Activated CD4-positive, alpha-beta T cell treated with anti-CD3 and anti-CD28 coated beads for 36 hours (primary cell): Measurements from ENCODE around the gene ARMH2. TPM values are rescaled to one million over a fixed set of nuclear protein-coding genes. Genes with fewer than 3 reads are reported as not detected.
"Not testable (repeated sequence)": the region's sequence is repeated elsewhere in the genome, so short reads cannot be mapped to it uniquely, and the experiment has no call there.

Source experiments
- ATAC-seq: fragments of 200-7000 bp; cut with Tn5 transposase; one replicate; pipeline ENCODE4 v1.10.0; 2021; ENCODE audit warnings: mild to moderate bottlenecking, moderate library complexity
- CTCF ChIA-PET: fragments of 350-600 bp; sonication (Branson Sonifier 250); formaldehyde crosslinking; loops from one replicate; lab custom pipeline; 2021; ENCODE audit warnings: antibody characterized with exemption; lab: Charles Lee
- POLR2A ChIA-PET: fragments of 350-600 bp; sonication (Branson Sonifier 250); formaldehyde crosslinking; loops from one replicate; lab custom pipeline; 2021; ENCODE audit warnings: antibody characterized with exemption, inconsistent platforms; lab: Charles Lee
- DNase-seq: peaks from one replicate; pipeline ENCODE4 v3.0.0-alpha.2; 2020
- H3K27ac Mint-ChIP-seq: one replicate; pipeline ENCODE4 v1.8.0; 2021; ENCODE audit warnings: mixed read lengths
- H3K27me3 Mint-ChIP-seq: one replicate; pipeline ENCODE4 v1.8.0; 2021; ENCODE audit warnings: mixed read lengths
- H3K36me3 Mint-ChIP-seq: one replicate; pipeline ENCODE4 v1.8.0; 2021; ENCODE audit warnings: low read depth, mixed read lengths
- H3K4me1 Mint-ChIP-seq: one replicate; pipeline ENCODE4 v1.8.0; 2021; ENCODE audit warnings: mixed read lengths
- H3K4me3 Mint-ChIP-seq: one replicate; pipeline ENCODE4 v1.8.0; 2021; ENCODE audit warnings: mild to moderate bottlenecking, moderate library complexity, mixed read lengths
- H3K9me3 Mint-ChIP-seq: one replicate; pipeline ENCODE4 v1.8.0; 2021; ENCODE audit warnings: low read depth, mixed read lengths
- intact Hi-C, 2 experiments: fragments of 100-400 bp; cut with DNase I in 1 of 2; cut with micrococcal nuclease in 1 of 2; formaldehyde crosslinking; loops; one replicate each; pipeline versions ENCODE4 v1.14.2 to v1.15.1; 2022 to 2024; cut with DNase I, micrococcal nuclease
- total RNA-seq, 2 experiments: library from RNA; stranded (reverse); gene quantifications; one replicate each; pipeline ENCODE4 v1.2.3, GENCODE V29; 2021

ARMH2 gene
- total RNA-seq, 2 experiments from 2014 or later = not detected

DNA sequence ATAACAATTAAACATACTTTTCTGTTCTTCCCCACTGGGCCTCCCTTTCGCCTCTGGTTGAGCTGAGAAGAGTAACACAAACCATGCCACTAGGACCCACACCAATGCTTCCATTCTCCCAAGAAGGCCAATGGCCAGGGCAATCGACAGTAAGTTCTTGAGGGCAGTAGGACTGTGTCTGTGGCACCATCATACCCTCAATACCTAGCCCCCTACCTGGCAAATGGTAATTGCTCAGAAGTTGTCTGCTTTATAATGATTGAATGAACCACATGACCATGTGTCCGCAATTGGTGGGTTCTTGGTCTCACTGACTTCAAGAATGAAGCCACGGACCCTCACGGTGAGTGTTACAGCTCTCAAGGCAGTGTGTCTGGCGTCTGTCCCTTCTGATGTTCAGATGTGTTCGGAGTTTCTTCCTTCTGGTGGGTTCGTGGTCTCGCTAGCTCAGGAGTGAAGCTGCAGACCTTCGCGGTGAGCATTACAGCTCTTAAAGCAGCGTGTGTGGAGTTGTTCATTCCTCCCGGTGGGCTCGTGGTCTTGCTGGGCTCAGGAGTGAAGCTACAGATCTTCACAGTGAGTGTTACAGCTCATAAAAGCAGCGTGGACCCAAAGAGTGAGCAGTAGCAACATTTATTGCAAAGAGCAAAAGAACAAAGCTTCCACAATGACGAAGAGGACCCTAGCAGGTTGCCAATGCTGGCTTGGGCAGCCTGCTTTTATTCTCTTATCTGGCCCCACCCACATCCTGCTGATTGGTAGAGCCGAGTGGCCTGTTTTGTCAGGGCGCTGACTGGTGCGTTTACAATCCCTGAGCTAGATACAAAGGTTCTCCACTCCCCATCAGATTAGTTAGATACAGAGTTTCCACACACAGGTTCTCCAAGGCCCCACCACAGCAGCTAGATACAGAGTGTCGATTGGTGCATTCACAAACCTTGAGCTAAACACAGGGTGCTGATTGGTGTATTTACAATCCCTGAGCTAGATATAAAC is 33.6 kb downstream of the ARMH2 start:
- H3K36me3 Mint-ChIP-seq, ATAC-seq, H3K4me3 Mint-ChIP-seq, H3K4me1 Mint-ChIP-seq, H3K27me3 Mint-ChIP-seq, POLR2A ChIA-PET, DNase-seq, H3K9me3 Mint-ChIP-seq, H3K27ac Mint-ChIP-seq: not testable (repeated sequence)
- intact Hi-C loops = loop anchor here (5.0 to 10.0 kb wide), 3 partner anchors 68 to 480 kb away; no protein-coding TSS in a partner anchor
- CTCF ChIA-PET = interaction anchor here (0.7 to 5.7 kb wide), 6 partner anchors 12 to 218 kb away, joined by 3 to 71 read pairs (median 6); no protein-coding TSS in a partner anchor

DNA sequence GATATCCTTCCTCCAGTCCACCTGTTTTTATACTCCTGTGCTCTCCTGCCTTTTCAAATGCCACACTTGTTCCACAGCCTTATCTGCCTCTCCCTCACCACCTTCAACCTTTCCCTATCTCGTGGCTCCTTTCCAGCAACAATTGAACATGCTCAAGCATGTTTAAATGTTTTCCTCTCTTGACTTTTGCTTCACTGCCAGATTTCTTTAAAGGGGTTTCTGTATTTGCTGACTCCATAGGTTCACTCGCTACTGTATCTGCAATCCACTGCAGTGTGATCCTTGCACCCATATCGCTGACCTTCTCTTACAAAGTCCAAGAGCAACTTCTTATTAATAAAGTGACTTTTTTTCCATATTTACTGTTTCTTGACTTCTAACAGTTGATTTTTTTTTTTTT is 35.1 kb downstream of the ARMH2 start:
- Mint-ChIP-seq H3K4me1 (no peaks in the 10 kb centered on the region), H3K27me3 (no peaks in the 10 kb centered on the region), H3K9me3 (no peaks in the 10 kb centered on the region), H3K27ac (no peak overlapping the region), H3K36me3 (no peaks in the 10 kb centered on the region), H3K4me3 (no peak overlapping the region)
- ChIA-PET POLR2A (no interaction called here), CTCF (interaction anchor here (0.6 to 1.1 kb wide), 2 partner anchors 14 to 183 kb away, joined by 3 read pairs; no protein-coding TSS in a partner anchor)
- intact Hi-C loops = loop anchor here in 1 of 2 experiments (10.0 kb wide), 2 partner anchors 239 to 479 kb away; no protein-coding TSS in a partner anchor
- no peak for DNase-seq
- no peak for ATAC-seq

DNA sequence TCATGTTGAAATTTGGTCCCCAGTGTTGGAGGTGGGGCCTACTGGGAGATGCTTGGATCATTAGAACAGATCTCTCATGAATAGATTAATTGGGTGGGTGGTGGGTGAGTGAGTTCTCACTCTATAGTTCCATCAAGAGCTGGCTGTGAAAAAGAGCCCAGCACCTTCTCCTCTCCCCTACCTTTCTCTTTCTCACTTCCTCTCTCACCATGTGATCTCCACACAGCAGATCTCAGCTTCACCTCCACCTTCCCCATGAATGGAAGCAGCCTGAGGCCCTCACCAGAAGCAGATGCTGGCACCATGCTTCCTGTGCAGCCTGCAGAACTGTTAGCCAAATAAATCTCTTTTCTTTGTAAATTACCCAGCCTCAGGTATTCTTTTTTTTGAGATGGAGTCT is 36.9 kb downstream of the ARMH2 start:
- ChIA-PET POLR2A (no interaction called here), CTCF (interaction anchor here (0.9 to 1.7 kb wide), 2 partner anchors 17 to 181 kb away, joined by 3 to 5 read pairs; no protein-coding TSS in a partner anchor)
- intact Hi-C loops = loop anchor here in 1 of 2 experiments (10.0 kb wide), 2 partner anchors 237 to 477 kb away; no protein-coding TSS in a partner anchor

DNA sequence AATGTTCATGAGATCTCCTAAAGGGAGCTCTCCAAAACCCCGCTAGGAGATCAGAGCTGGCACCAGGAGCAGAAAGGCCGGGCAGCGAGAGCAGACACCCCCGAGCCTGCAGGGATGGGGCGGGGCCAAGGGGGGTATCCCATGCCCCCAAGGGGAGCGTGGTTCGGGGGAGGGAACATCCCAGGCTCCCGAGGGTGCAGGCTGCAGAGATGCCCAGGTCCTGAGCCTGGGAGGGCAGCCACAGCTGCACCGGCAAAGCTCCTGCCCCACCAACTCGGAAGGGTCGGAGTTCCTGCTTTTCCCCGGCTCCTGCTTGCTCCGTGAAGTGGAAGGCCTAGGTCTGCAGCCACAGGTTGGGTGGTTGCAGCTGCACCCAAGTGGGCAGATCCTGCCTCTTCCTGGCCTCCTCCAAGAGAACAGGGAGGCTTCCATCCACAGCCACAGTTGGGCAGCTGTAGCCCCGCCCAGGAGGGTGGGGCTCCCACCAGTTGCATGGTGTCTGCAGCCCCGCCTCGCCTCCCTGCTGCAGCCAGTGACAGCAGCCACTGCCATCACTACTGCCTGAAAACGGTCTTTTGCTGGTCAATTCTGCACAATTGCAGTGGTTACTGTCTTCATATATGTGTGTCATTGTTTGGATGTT is 37.4 kb downstream of the ARMH2 start:
- POLR2A ChIA-PET = interaction anchor here (0.7 kb wide), 1 partner anchor 39 kb away, joined by 3 read pairs; no protein-coding TSS in a partner anchor
- peak; percentile 69 for ATAC-seq
- intact Hi-C loops = loop anchor here in 1 of 2 experiments (10.0 kb wide), 2 partner anchors 237 to 477 kb away; no protein-coding TSS in a partner anchor
- H3K4me1 Mint-ChIP-seq = no peaks in the 10 kb centered on the region
- no peaks in the 10 kb centered on the region for H3K36me3 Mint-ChIP-seq
- no peak overlapping the region for H3K27ac Mint-ChIP-seq
- H3K9me3 Mint-ChIP-seq = no peaks in the 10 kb centered on the region
- DNase-seq = peak; percentile 29
- no peak overlapping the region for H3K4me3 Mint-ChIP-seq
- H3K27me3 Mint-ChIP-seq = no peaks in the 10 kb centered on the region
- CTCF ChIA-PET = interaction anchor here (0.8 to 1.7 kb wide), 3 partner anchors 17 to 180 kb away, joined by 3 to 5 read pairs (median 3); no protein-coding TSS in a partner anchor

More for the DNA sequence above, 36.9 kb downstream of the ARMH2 start:
- no peaks in the 10 kb centered on the region for H3K27me3 Mint-ChIP-seq
- no peak overlapping the region for H3K4me3 Mint-ChIP-seq
- DNase-seq (no peak), ATAC-seq (no peak)
- no peak overlapping the region for H3K27ac Mint-ChIP-seq
- no peaks in the 10 kb centered on the region for H3K36me3 Mint-ChIP-seq
- no peaks in the 10 kb centered on the region for H3K4me1 Mint-ChIP-seq
- no peaks in the 10 kb centered on the region for H3K9me3 Mint-ChIP-seq

DNA sequence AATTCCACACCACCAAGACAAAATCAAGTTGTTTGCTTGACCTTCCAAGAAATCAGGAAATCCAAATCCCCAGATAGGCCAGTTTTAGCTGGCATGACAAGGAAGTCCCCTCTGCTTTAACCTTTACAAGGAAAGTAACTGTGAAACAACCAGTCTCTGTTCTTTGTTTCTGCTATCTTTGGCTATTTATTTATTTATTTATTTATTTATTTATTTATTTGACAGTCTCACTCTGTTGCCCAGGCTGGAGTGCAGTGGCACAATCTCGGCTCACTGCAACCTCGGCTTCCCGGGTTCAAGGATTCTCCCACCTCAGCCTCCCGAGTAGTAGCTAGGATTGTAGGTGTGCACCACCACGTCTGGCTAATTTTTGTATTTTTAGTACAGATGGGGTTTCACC is 38.5 kb downstream of the ARMH2 start:
- H3K27ac Mint-ChIP-seq = no peak overlapping the region
- ChIA-PET POLR2A (no interaction called here), CTCF (interaction anchor here (1.2 to 1.7 kb wide), 4 partner anchors 10 to 188 kb away, joined by 3 to 5 read pairs (median 4); no protein-coding TSS in a partner anchor)
- DNase-seq (no peak), ATAC-seq (no peak)
- no peaks in the 10 kb centered on the region for H3K4me1 Mint-ChIP-seq
- no peaks in the 10 kb centered on the region for H3K9me3 Mint-ChIP-seq
- H3K4me3 Mint-ChIP-seq = no peak overlapping the region
- intact Hi-C loops = loop anchor here in 1 of 2 experiments (10.0 kb wide), 2 partner anchors 235 to 475 kb away; no protein-coding TSS in a partner anchor
- H3K27me3 Mint-ChIP-seq = no peaks in the 10 kb centered on the region
- H3K36me3 Mint-ChIP-seq = no peaks in the 10 kb centered on the region

DNA sequence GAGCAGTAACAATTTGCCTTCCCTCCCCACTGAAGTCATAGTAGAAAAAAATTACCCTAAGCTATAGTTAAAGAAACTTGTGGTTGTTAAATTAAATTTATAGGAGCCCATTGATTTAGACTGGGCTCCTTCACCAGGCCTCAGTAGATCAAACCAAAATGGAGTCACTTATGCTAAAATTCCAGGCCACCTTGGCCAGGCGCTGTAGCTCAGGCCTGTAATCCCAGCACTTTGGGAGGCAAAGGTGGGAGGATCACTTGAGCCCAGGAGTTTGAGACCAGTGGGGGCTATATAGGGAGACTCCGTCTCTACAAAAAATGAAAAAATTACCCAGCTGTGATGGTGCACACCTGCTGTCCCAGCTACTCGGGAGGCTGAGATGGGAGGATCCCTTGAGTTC is 39.0 kb downstream of the ARMH2 start:
- ATAC-seq = no peak
- POLR2A ChIA-PET = interaction anchor here (0.6 kb wide), 1 partner anchor 274 kb away, joined by 3 read pairs; no protein-coding TSS in a partner anchor
- no peak overlapping the region for H3K4me3 Mint-ChIP-seq
- no peaks in the 10 kb centered on the region for H3K4me1 Mint-ChIP-seq
- H3K9me3 Mint-ChIP-seq = no peaks in the 10 kb centered on the region
- H3K27me3 Mint-ChIP-seq = no peaks in the 10 kb centered on the region
- DNase-seq = no peak
- no peaks in the 10 kb centered on the region for H3K36me3 Mint-ChIP-seq
- CTCF ChIA-PET = interaction anchor here (1.2 to 1.5 kb wide), 5 partner anchors 10 to 187 kb away, joined by 3 to 5 read pairs (median 4); no protein-coding TSS in a partner anchor
- intact Hi-C loops = loop anchor here in 1 of 2 experiments (10.0 kb wide), 2 partner anchors 235 to 475 kb away; no protein-coding TSS in a partner anchor
- H3K27ac Mint-ChIP-seq = no peak overlapping the region

DNA sequence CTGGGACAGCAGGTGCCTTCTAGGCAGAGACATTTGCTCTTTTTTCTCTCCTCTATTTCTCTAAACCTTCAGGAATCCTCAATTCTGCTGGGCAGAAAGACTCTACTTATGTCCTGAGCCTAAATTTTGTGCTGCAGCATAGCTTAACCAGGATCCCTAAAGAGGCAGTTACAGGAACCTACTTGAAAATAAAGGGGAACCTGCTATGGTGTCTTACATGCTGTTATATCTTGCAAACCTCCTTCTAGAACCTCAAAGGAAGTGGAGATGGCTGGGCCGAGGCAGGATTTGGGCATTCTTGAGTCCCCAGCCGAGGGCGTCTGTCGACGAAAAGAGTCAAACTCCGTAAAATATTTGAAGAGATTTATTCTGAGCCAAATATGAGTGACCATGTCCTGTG is 41.1 kb downstream of the ARMH2 start:
- intact Hi-C loops = no loop called here
- no peak for DNase-seq
- H3K9me3 Mint-ChIP-seq = peaks cover 4% of the 10 kb centered on the region
- no peak overlapping the region for H3K4me3 Mint-ChIP-seq
- no peaks in the 10 kb centered on the region for H3K4me1 Mint-ChIP-seq
- H3K27ac Mint-ChIP-seq = no peak overlapping the region
- CTCF ChIA-PET = interaction anchor here (0.7 to 2.0 kb wide), 3 partner anchors 174 to 314 kb away, joined by 3 to 5 read pairs (median 4); no protein-coding TSS in a partner anchor
- H3K36me3 Mint-ChIP-seq = no peaks in the 10 kb centered on the region
- peaks cover under 1% of the 10 kb centered on the region for H3K27me3 Mint-ChIP-seq
- POLR2A ChIA-PET = no interaction called here
- no peak for ATAC-seq

DNA sequence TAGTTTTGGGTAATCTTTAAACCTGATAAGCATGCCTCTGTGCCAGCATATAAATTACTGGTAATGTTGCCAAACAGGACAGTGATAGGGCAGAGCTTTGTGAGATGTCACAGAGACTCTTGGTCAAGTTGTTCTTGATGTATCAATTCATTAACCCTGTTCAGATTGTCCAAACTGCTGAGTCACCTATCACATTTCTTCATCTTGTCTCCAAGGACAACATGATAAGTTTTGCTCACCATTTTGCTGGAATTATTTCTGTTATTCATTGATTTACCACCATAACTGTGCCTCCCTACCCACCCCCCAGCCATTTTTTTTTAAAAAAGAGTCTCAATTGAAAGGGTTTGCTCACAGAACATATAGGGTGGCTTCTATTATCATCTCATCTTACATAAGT is 43.4 kb downstream of the ARMH2 start:
- POLR2A ChIA-PET = no interaction called here

DNA sequence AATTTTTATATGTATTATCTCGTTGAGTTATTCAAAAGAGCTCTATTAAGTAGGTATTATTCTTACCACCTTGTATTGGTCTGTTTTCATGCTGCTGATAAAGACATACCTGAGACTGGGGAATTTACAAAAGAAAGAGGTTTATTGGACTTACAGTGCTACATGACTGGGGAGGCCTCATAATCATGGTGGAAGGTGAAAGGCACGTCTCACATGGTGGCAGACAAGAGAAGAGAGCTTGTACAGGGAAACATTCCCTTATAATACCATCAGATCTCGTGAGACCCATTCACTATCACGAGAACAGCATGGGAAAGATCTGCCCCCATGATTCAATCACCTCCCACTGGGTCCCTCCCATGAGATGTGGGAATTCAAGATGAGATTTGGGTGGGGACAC is 44.3 kb downstream of the ARMH2 start:
- H3K4me1 Mint-ChIP-seq, ATAC-seq, intact Hi-C loops, DNase-seq, H3K4me3 Mint-ChIP-seq, H3K9me3 Mint-ChIP-seq, H3K36me3 Mint-ChIP-seq, H3K27me3 Mint-ChIP-seq, H3K27ac Mint-ChIP-seq, POLR2A ChIA-PET: not testable (repeated sequence)
- CTCF ChIA-PET = interaction anchor here (1.2 to 1.5 kb wide), 2 partner anchors 11 to 173 kb away, joined by 3 to 4 read pairs; no protein-coding TSS in a partner anchor

More for the DNA sequence above, 43.4 kb downstream of the ARMH2 start:
- DNase-seq = no peak
- H3K4me1 Mint-ChIP-seq = peaks cover 2% of the 10 kb centered on the region
- no peaks in the 10 kb centered on the region for H3K36me3 Mint-ChIP-seq
- no peak for ATAC-seq
- H3K4me3 Mint-ChIP-seq = no peak overlapping the region
- intact Hi-C loops = no loop called here
- peaks cover 4% of the 10 kb centered on the region for H3K9me3 Mint-ChIP-seq
- peaks cover 2% of the 10 kb centered on the region for H3K27me3 Mint-ChIP-seq
- H3K27ac Mint-ChIP-seq = no peak overlapping the region
- CTCF ChIA-PET = interaction anchor here (0.7 to 1.5 kb wide), 5 partner anchors 9 to 176 kb away, joined by 3 to 6 read pairs (median 3); no protein-coding TSS in a partner anchor

DNA sequence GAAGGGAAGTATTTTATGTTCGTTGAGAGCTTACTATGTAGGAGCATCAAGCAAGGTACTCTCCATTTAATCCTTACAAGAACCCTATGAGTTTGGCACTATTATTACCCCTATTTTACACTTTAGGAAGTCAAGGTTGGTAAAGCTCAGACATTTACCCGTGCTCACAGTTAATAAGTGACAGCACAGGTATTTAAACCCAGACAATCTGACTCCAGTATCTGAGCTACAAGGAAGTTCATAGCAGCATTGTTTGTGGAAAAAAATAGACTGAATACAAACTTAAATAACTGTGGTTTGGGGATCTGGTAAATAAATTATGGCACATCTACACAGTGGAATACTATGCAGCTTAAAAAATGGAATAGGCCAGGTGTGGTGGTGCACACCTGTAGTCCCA is 45.2 kb downstream of the ARMH2 start:
- Mint-ChIP-seq H3K4me1 (peaks cover 2% of the 10 kb centered on the region), H3K36me3 (no peaks in the 10 kb centered on the region), H3K9me3 (peaks cover 4% of the 10 kb centered on the region), H3K4me3 (no peak overlapping the region), H3K27ac (no peak overlapping the region), H3K27me3 (peaks cover 5% of the 10 kb centered on the region)
- ChIA-PET POLR2A (no interaction called here), CTCF (interaction anchor here (1.2 to 1.8 kb wide), 2 partner anchors 10 to 12 kb away, joined by 4 to 7 read pairs; no protein-coding TSS in a partner anchor)
- DNase-seq (no peak), ATAC-seq (no peak)
- intact Hi-C loops = no loop called here
